Measurements from ENCODE around the gene SLC39A2. TPM values are rescaled to one million over a fixed set of nuclear protein-coding genes. Genes with fewer than 3 reads are reported as not detected.

SLC39A2 gene
- total RNA-seq, 2 donors from 2014 or later = 0.35 to 0.46 TPM

- Histone ChIP-seq H3K9me3 (ENCODE audit: control insufficient read depth, low read length) (no peaks in the 10 kb centered on the region), H3K4me3 (ENCODE audit: low read length) (no peak overlapping the region), H3K9ac (ENCODE audit: extremely low read depth, low read length, poor library complexity, severe bottlenecking) (no peak overlapping the region), H3K27me3 (ENCODE audit: control insufficient read depth, insufficient read depth, low read length, poor library complexity, severe bottlenecking) (no peaks in the 10 kb centered on the region), H3K36me3 (ENCODE audit: control insufficient read depth, insufficient read depth, low read length) (no peaks in the 10 kb centered on the region), H3K27ac (ENCODE audit: low read depth, low read length) (no peak overlapping the region), H3K4me1 (ENCODE audit: control insufficient read depth, insufficient read depth, low read length) (no peaks in the 10 kb centered on the region)
- Mint-ChIP-seq H3K4me1 (peaks cover 5% of the 10 kb centered on the region), H3K27me3 (ENCODE audit: insufficient read depth) (peaks cover 21% of the 10 kb centered on the region), H3K9me3 (no peaks in the 10 kb centered on the region), H3K36me3 (ENCODE audit: low read depth) (no peaks in the 10 kb centered on the region), H3K27ac (no peak overlapping the region), H3K4me3 (no peak overlapping the region)
- 63% methylated on average over 1 of the region's 1 CpG; no CpG with 5 or more reads in 1 of the 2 experiments for WGBS, 2 experiments (ENCODE audit: insufficient coverage in 1 of 2, insufficient read length in 1 of 2)
- DNase-seq = no peak
- no peak for TF ChIP-seq CTCF (conservative IDR thresholded peaks at IDR 0.05)
Measured at GRCh38 chr14:20976291-20976690, 22.8 kb upstream of the SLC39A2 start.

- no peak overlapping the region for H3K9ac ChIP-seq (ENCODE audit: extremely low read depth, low read length, poor library complexity, severe bottlenecking)
Measured at GRCh38 chr14:20978687-20979086, 20.4 kb upstream of the SLC39A2 start.

GRCh38 chr14:20980906-20981305 is 18.2 kb upstream of the SLC39A2 start:
- Mint-ChIP-seq H3K27ac (no peak overlapping the region), H3K4me1 (no peaks in the 10 kb centered on the region), H3K9me3 (no peaks in the 10 kb centered on the region), H3K36me3 (ENCODE audit: low read depth) (no peaks in the 10 kb centered on the region), H3K27me3 (ENCODE audit: insufficient read depth) (peaks cover 18% of the 10 kb centered on the region), H3K4me3 (no peak overlapping the region)
- Histone ChIP-seq H3K9ac (ENCODE audit: extremely low read depth, low read length, poor library complexity, severe bottlenecking) (no peak overlapping the region), H3K4me1 (ENCODE audit: control insufficient read depth, insufficient read depth, low read length) (no peaks in the 10 kb centered on the region), H3K9me3 (ENCODE audit: control insufficient read depth, low read length) (no peaks in the 10 kb centered on the region), H3K4me3 (ENCODE audit: low read length) (no peak overlapping the region), H3K36me3 (ENCODE audit: control insufficient read depth, insufficient read depth, low read length) (no peaks in the 10 kb centered on the region), H3K27ac (ENCODE audit: low read depth, low read length) (no peak overlapping the region), H3K27me3 (ENCODE audit: control insufficient read depth, insufficient read depth, low read length, poor library complexity, severe bottlenecking) (no peaks in the 10 kb centered on the region)
- TF ChIP-seq CTCF (conservative IDR thresholded peaks at IDR 0.05) = no peak
- WGBS, 2 experiments (ENCODE audit: insufficient coverage in 1 of 2, insufficient read length in 1 of 2) = 92 to 95% methylated on average over 1 of the region's 1 CpG
- DNase-seq = peak; percentile 19

More at GRCh38 chr14:20978687-20979086, 20.4 kb upstream of the SLC39A2 start:
- H3K36me3 ChIP-seq (ENCODE audit: control insufficient read depth, insufficient read depth, low read length) = no peaks in the 10 kb centered on the region
- H3K27ac ChIP-seq (ENCODE audit: low read depth, low read length) = no peak overlapping the region
- H3K4me3 ChIP-seq (ENCODE audit: low read length) = no peak overlapping the region
- Mint-ChIP-seq H3K27ac (no peak overlapping the region), H3K4me1 (no peaks in the 10 kb centered on the region), H3K36me3 (ENCODE audit: low read depth) (no peaks in the 10 kb centered on the region), H3K4me3 (no peak overlapping the region), H3K27me3 (ENCODE audit: insufficient read depth) (peaks cover 12% of the 10 kb centered on the region), H3K9me3 (no peaks in the 10 kb centered on the region)
- no peaks in the 10 kb centered on the region for H3K27me3 ChIP-seq (ENCODE audit: control insufficient read depth, insufficient read depth, low read length, poor library complexity, severe bottlenecking)
- H3K4me1 ChIP-seq (ENCODE audit: control insufficient read depth, insufficient read depth, low read length) = no peaks in the 10 kb centered on the region
- WGBS, 2 experiments (ENCODE audit: insufficient coverage in 1 of 2, insufficient read length in 1 of 2) = 82 to 90% methylated on average over 1 of the region's 1 CpG
- no peak for TF ChIP-seq CTCF (conservative IDR thresholded peaks at IDR 0.05)
- no peaks in the 10 kb centered on the region for H3K9me3 ChIP-seq (ENCODE audit: control insufficient read depth, low read length)
- peak; percentile 22 for DNase-seq
